ENCODE measurements around the gene CD226.

CD226 gene

GRCh38 chr18:69947361-69948133, at the start of gene CD226:
Gene CD226, minus strand, starts transcription at chr18:69947873. Its CDS starts 467 bp downstream, at chr18:69947406.
- H3K27ac ChIP-seq = peak within 1 kb of the TSS; percentile 62
- H3K4me3 ChIP-seq (ENCODE audit: low read depth, low read length) = no peak within 1 kb of the TSS
- no peak within 1 kb of the TSS for H3K4me2 ChIP-seq (ENCODE audit: low read length)
- no peak for TF ChIP-seq CTCF (IDR thresholded peaks at IDR 0.05)
- no peaks in the 10 kb centered on the region for H3K27me3 ChIP-seq (ENCODE audit: control insufficient read depth, insufficient read depth, low read length)
- peaks cover 7% of the 10 kb centered on the region for H3K4me1 ChIP-seq
- no peak within 1 kb of the TSS for H3K9ac ChIP-seq
- no peaks in the 10 kb centered on the region for H3K79me2 ChIP-seq
- peak within 1 kb of the TSS; percentile 30 for H2AFZ ChIP-seq
- no peaks in the 10 kb centered on the region for H3K36me3 ChIP-seq (ENCODE audit: control insufficient read depth, insufficient read depth, low read length)
- H3K9me3 ChIP-seq (ENCODE audit: control insufficient read depth, low read length) = no peaks in the 10 kb centered on the region

GRCh38 chr18:69996951-69997798, 49.5 kb upstream of the CD226 start:
- no peak for TF ChIP-seq CTCF (IDR thresholded peaks at IDR 0.05)
- Histone ChIP-seq H3K9ac (no peak overlapping the region), H3K4me3 (ENCODE audit: low read depth, low read length) (no peak overlapping the region), H3K4me2 (ENCODE audit: low read length) (no peak overlapping the region), H3K79me2 (no peaks in the 10 kb centered on the region), H3K9me3 (ENCODE audit: control insufficient read depth, low read length) (no peaks in the 10 kb centered on the region), H3K36me3 (ENCODE audit: control insufficient read depth, insufficient read depth, low read length) (no peaks in the 10 kb centered on the region), H3K27ac (no peak overlapping the region), H2AFZ (peak overlapping the region; percentile 17), H3K27me3 (ENCODE audit: control insufficient read depth, insufficient read depth, low read length) (no peaks in the 10 kb centered on the region), H3K4me1 (no peaks in the 10 kb centered on the region)

- no peak overlapping the region for H3K27ac ChIP-seq
Observed at GRCh38 chr18:69996417-69996816, 48.7 kb upstream of the CD226 start.

GRCh38 chr18:69995774-69996173, 48.1 kb upstream of the CD226 start:
- H3K4me2 ChIP-seq (ENCODE audit: low read length) = no peak overlapping the region
- H3K36me3 ChIP-seq (ENCODE audit: control insufficient read depth, insufficient read depth, low read length) = no peaks in the 10 kb centered on the region
- H3K4me1 ChIP-seq = no peaks in the 10 kb centered on the region
- no peak overlapping the region for H2AFZ ChIP-seq
- no peak for TF ChIP-seq CTCF (IDR thresholded peaks at IDR 0.05)
- H3K4me3 ChIP-seq (ENCODE audit: low read depth, low read length) = no peak overlapping the region
- no peak overlapping the region for H3K27ac ChIP-seq
- H3K79me2 ChIP-seq = no peaks in the 10 kb centered on the region
- no peaks in the 10 kb centered on the region for H3K27me3 ChIP-seq (ENCODE audit: control insufficient read depth, insufficient read depth, low read length)
- no peak overlapping the region for H3K9ac ChIP-seq
- no peaks in the 10 kb centered on the region for H3K9me3 ChIP-seq (ENCODE audit: control insufficient read depth, low read length)

More at GRCh38 chr18:69996417-69996816, 48.7 kb upstream of the CD226 start:
- H3K4me1 ChIP-seq = no peaks in the 10 kb centered on the region
- H3K36me3 ChIP-seq (ENCODE audit: control insufficient read depth, insufficient read depth, low read length) = no peaks in the 10 kb centered on the region
- H3K4me3 ChIP-seq (ENCODE audit: low read depth, low read length) = no peak overlapping the region
- no peaks in the 10 kb centered on the region for H3K27me3 ChIP-seq (ENCODE audit: control insufficient read depth, insufficient read depth, low read length)
- H3K79me2 ChIP-seq = no peaks in the 10 kb centered on the region
- no peak for TF ChIP-seq CTCF (IDR thresholded peaks at IDR 0.05)
- no peak overlapping the region for H3K9ac ChIP-seq
- H2AFZ ChIP-seq = no peak overlapping the region
- no peak overlapping the region for H3K4me2 ChIP-seq (ENCODE audit: low read length)
- H3K9me3 ChIP-seq (ENCODE audit: control insufficient read depth, low read length) = no peaks in the 10 kb centered on the region
